Endothelial cell of umbilical vein (primary cell): ENCODE measurements around the gene EIF2S2. TPM values are rescaled to one million over a fixed set of nuclear protein-coding genes. Genes with fewer than 3 reads are reported as not detected.

Experiments
- BruUV-seq: library from RNA; stranded (reverse); fragments of 400-500 nt; replicated peaks from 2 replicates; lab custom pipeline; 2021; lab: Mats Ljungman, UMichigan
- CTCF ChIA-PET: fragments of 300-600, 350-600 bp; sonication (Branson Sonifier 250); formaldehyde crosslinking; loops from one replicate; lab custom pipeline; 2021; ENCODE audit warnings: antibody characterized with exemption, inconsistent platforms; lab: Charles Lee
- POLR2A ChIA-PET: fragments of 300-600, 350-600 bp; sonication (Branson Sonifier 250); formaldehyde crosslinking; loops from one replicate; lab custom pipeline; 2021; ENCODE audit warnings: antibody characterized with exemption, inconsistent platforms; lab: Charles Lee
- DNase-seq: peaks from one replicate; pipeline ENCODE4 v3.0.0-alpha.2; 2011; ENCODE audit warnings: low read depth, low spot score
- FAIRE-seq: peaks from 2 replicates; lab custom pipeline; 2011; peaks lifted over from hg19 to GRCh38; lab: Jason Lieb, UNC
- H2AFZ ChIP-seq: 2 replicates; pipeline ENCODE4 v1.6.0; 2012; ENCODE audit warnings: low read depth, low read length, control low read depth, inconsistent platforms
- H3K27ac ChIP-seq: 2 replicates; pipeline ENCODE4 v1.5.1; 2011; ENCODE audit warnings: low read depth, mild to moderate bottlenecking, control low read depth, low read length, moderate library complexity; ENCODE audit not compliant: insufficient read depth
- H3K27me3 ChIP-seq, 2 experiments: 2 replicates each; pipeline versions ENCODE4 v1.6.0 to v1.6.1; 2011; ENCODE audit warnings: low read length in 2 of 2, mixed read lengths in 1 of 2; ENCODE audit not compliant: control insufficient read depth in 2 of 2, insufficient read depth in 2 of 2
- H3K36me3 ChIP-seq, 2 experiments: 2 replicates in 1 of 2; 3 replicates in 1 of 2; pipeline ENCODE4 v1.5.1; 2011; ENCODE audit warnings: low read length in 2 of 2, mild to moderate bottlenecking in 1 of 2, moderate library complexity in 1 of 2; ENCODE audit not compliant: control insufficient read depth in 2 of 2, insufficient read depth in 2 of 2; ENCODE audit errors: extremely low read depth in 1 of 2
- H3K4me1 ChIP-seq: 3 replicates; pipeline ENCODE4 v1.5.1; 2011; ENCODE audit warnings: mild to moderate bottlenecking, low read length; ENCODE audit not compliant: control insufficient read depth, insufficient read depth; ENCODE audit errors: extremely low read depth
- H3K4me2 ChIP-seq: 2 replicates; pipeline ENCODE4 v1.6.1; 2011; ENCODE audit warnings: low read length, control low read depth, mixed read lengths; ENCODE audit not compliant: insufficient read depth
- H3K4me3 ChIP-seq, 3 experiments: fragments of 200-600 bp in 1 of 3; sonication (generic), shearing (Covaris generic) in 1 of 3; replicated peaks in 1 of 3; 2 replicates each; pipeline ENCODE4 v1.5.1; 2011 to 2016; ENCODE audit warnings: control low read depth in 3 of 3, low read length in 3 of 3, mild to moderate bottlenecking in 2 of 3, inconsistent platforms in 1 of 3, low read depth in 1 of 3, moderate library complexity in 1 of 3; ENCODE audit not compliant: insufficient read depth in 1 of 3
- H3K79me2 ChIP-seq: 2 replicates; pipeline ENCODE4 v1.6.0; 2012; ENCODE audit warnings: low read length, inconsistent platforms; ENCODE audit not compliant: control insufficient read depth, insufficient read depth
- H3K9ac ChIP-seq: replicated peaks from 2 replicates; pipeline ENCODE3; 2011; ENCODE audit warnings: low read length, control low read depth; ENCODE audit not compliant: insufficient read depth; ENCODE audit errors: extremely low read depth
- H3K9me1 ChIP-seq: replicated peaks from 3 replicates; pipeline ENCODE4 v1.6.0; 2011; ENCODE audit warnings: mild to moderate bottlenecking, low read length; ENCODE audit not compliant: control insufficient read depth, insufficient read depth; ENCODE audit errors: extremely low read depth
- H3K9me3 ChIP-seq: replicated peaks from 2 replicates; pipeline ENCODE4 v1.5.1; 2012; ENCODE audit warnings: low read length, inconsistent platforms; ENCODE audit not compliant: control insufficient read depth, insufficient read depth
- H4K20me1 ChIP-seq: replicated peaks from 2 replicates; pipeline ENCODE3; 2011; ENCODE audit warnings: mild to moderate bottlenecking, low read length; ENCODE audit not compliant: control insufficient read depth, insufficient read depth; ENCODE audit errors: extremely low read depth
- FOS ChIP-seq: IDR thresholded peaks from 2 replicates; pipeline ENCODE4 v1.6.1; 2011; ENCODE audit warnings: mild to moderate bottlenecking, low read length, moderate library complexity, borderline replicate concordance; ENCODE audit not compliant: insufficient read depth
- MYC ChIP-seq: IDR thresholded peaks from one replicate; pipeline ENCODE4 v1.6.1; 2011; ENCODE audit warnings: mild to moderate bottlenecking, low read depth, low read length
- POLR2AphosphoS5 ChIP-seq: IDR thresholded peaks from 2 replicates; pipeline ENCODE4 v1.6.1; 2012; ENCODE audit warnings: low read depth, mild to moderate bottlenecking, control low read depth, low read length, moderate library complexity; ENCODE audit not compliant: insufficient read depth
- dilution Hi-C: fragments of 300-500 bp; cut with MboI; formaldehyde crosslinking; loops from one replicate; pipeline ENCODE4 v1.15.0; 2019; ENCODE audit warnings: low sequenced_read_pairs; ENCODE audit not compliant: extremely low pct_ligation_motif_present
- intact Hi-C: fragments of 100-400 bp; cut with micrococcal nuclease; formaldehyde crosslinking; loops from one replicate; pipeline ENCODE4 v1.10.0; 2022
- microRNA-seq: library from miRNA; unstranded; fragments of <30 nt; microRNA quantifications from one replicate; pipeline ENCODE4 v1.2.0, GENCODE V29; 2021; ENCODE audit warnings: borderline number of aligned reads, borderline replicate concordance
- polyA plus RNA-seq, 4 experiments: library from polyadenylated mRNA; depleted of rRNA in 3 of 4; stranded (reverse) in 3 of 4; unstranded in 1 of 4; fragments of >200 nt; gene quantifications; 2 replicates each; pipeline versions ENCODE4 v1.2.1 to v1.2.3, GENCODE V29; 2011 to 2012; ENCODE audit warnings: missing spikeins in 1 of 4
- small RNA-seq: library from RNA; depleted of rRNA; stranded (forward); fragments of <200 nt; gene quantifications from one replicate; pipeline ENCODE3, GENCODE V24; 2012; ENCODE audit warnings: low replicate concordance, low read depth; ENCODE audit not compliant: insufficient read depth, insufficient read length
- total RNA-seq: library from RNA; stranded (reverse); gene quantifications from 2 replicates; pipeline ENCODE4 v1.2.3, GENCODE V29; 2021
- TF ChIP-seq, protein P1 (sequence below): IDR thresholded peaks from 2 replicates; pipeline ENCODE4 v1.6.1; 2011; ENCODE audit not compliant: insufficient read depth, insufficient read length

The EIF2S2 gene
- total and polyA plus RNA-seq, 2 donors (not counting 3 experiments of a cell fraction or from before 2014, with no cell fraction given), result 38.8 to 99.3 TPM

- ChIA-PET CTCF (interaction anchor here (0.8 to 1.5 kb wide), 3 partner anchors 11 to 19 kb away, joined by 3 to 5 read pairs (median 3); no protein-coding TSS in a partner anchor), POLR2A (no interaction called here)
- Histone ChIP-seq H2AFZ (no peak overlapping the region), H3K79me2 (peaks cover 79% of the 10 kb centered on the region), H3K36me3 (peaks cover 0 to 3% of the 10 kb centered on the region in 2 experiments), H3K9me1 (no peaks in the 10 kb centered on the region), H3K4me1 (peaks cover 4% of the 10 kb centered on the region), H3K9me3 (no peaks in the 10 kb centered on the region), H3K27me3 (no peaks in the 10 kb centered on the region), H3K4me2 (no peak overlapping the region), H4K20me1 (peaks cover 19% of the 10 kb centered on the region), H3K27ac (no peak overlapping the region), H3K4me3 (no peak overlapping the region), H3K9ac (no peak overlapping the region)
- intact Hi-C loops (no loop called here), dilution Hi-C loops (no loop called here)
- no peak for FAIRE-seq
- no peak for TF ChIP-seq POLR2AphosphoS5
- TF ChIP-seq, protein P1, sequence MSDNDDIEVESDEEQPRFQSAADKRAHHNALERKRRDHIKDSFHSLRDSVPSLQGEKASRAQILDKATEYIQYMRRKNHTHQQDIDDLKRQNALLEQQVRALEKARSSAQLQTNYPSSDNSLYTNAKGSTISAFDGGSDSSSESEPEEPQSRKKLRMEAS, result no peak
- DNase-seq, result no peak
- no TSS peak for BruUV-seq
Measured at GRCh38 chr20:34041226-34041625, 70.8 kb downstream of the EIF2S2 start.

- peaks cover 79% of the 10 kb centered on the region for H3K79me2 ChIP-seq
- CTCF ChIA-PET, result interaction anchor here (0.8 to 1.5 kb wide), 2 partner anchors 11 to 14 kb away, joined by 3 to 5 read pairs; no protein-coding TSS in a partner anchor
- peaks cover 4% of the 10 kb centered on the region for H3K4me1 ChIP-seq
- no peak overlapping the region for H2AFZ ChIP-seq
- DNase-seq (no peak), FAIRE-seq (no peak)
- dilution Hi-C loops (no loop called here), intact Hi-C loops (no loop called here)
- no peak overlapping the region for H3K27ac ChIP-seq
- POLR2A ChIA-PET, result no interaction called here
- TF ChIP-seq FOS (no peak), MYC (no peak), POLR2AphosphoS5 (no peak)
- no peaks in the 10 kb centered on the region for H3K9me1 ChIP-seq
- no TSS peak for BruUV-seq
- no peaks in the 10 kb centered on the region for H3K27me3 ChIP-seq
- H3K36me3 ChIP-seq, result no peaks in the 10 kb centered on the region
- H4K20me1 ChIP-seq, result peaks cover 18% of the 10 kb centered on the region
- H3K4me2 ChIP-seq, result no peak overlapping the region
- no peaks in the 10 kb centered on the region for H3K9me3 ChIP-seq
- no peak overlapping the region for H3K4me3 ChIP-seq
- no peak overlapping the region for H3K9ac ChIP-seq
Measured at GRCh38 chr20:34040300-34040995, 71.6 kb downstream of the EIF2S2 start.

Small RNA genes within 50 kb of the gene (microRNA-seq; reads per million reads assigned to microRNA genes)
- not detected for gene MIR4755

Small RNA genes within 50 kb of the gene (small RNA-seq; reads per million reads assigned to genes)
- gene MIR4755, result not detected

Other genes starting within 250 kb of the EIF2S2 start
- gene RALY, start 118.3 kb downstream of the EIF2S2 start, total RNA-seq, result 142 and 158 TPM in 2 replicates
- 146 and 172 TPM in 2 replicates for gene RALY, start 118.3 kb downstream of the EIF2S2 start, polyA plus RNA-seq
- gene ASIP, start 129.2 kb upstream of the EIF2S2 start, total RNA-seq, result not detected in 2 replicates
- gene ASIP, start 129.2 kb upstream of the EIF2S2 start, polyA plus RNA-seq, result not detected in 2 replicates
- gene AHCY, start 191.1 kb upstream of the EIF2S2 start, total RNA-seq, result 94.7 and 101 TPM in 2 replicates
- 150 and 168 TPM in 2 replicates for gene AHCY, start 191.1 kb upstream of the EIF2S2 start, polyA plus RNA-seq